Keratinocyte (primary cell): ENCODE measurements around the gene OAF. TPM values are rescaled to one million over a fixed set of nuclear protein-coding genes. Genes with fewer than 3 reads are reported as not detected.

Experiments used
- DNase-seq: peaks from one replicate; pipeline ENCODE4 v3.0.0-alpha.2; 2011; ENCODE audit warnings: low read depth, missing footprints, low spot score
- FAIRE-seq: peaks from 2 replicates; lab custom pipeline; 2011; peaks lifted over from hg19 to GRCh38; lab: Jason Lieb, UNC
- H2AFZ ChIP-seq: 2 replicates; pipeline ENCODE4 v1.6.0; 2012; ENCODE audit warnings: low read length, control low read depth, inconsistent platforms; ENCODE audit not compliant: control insufficient read depth
- H3K27ac ChIP-seq: 2 replicates; pipeline ENCODE4 v1.5.1; 2011; ENCODE audit warnings: low read length; ENCODE audit not compliant: control insufficient read depth, insufficient read depth
- H3K27me3 ChIP-seq: 3 replicates; pipeline ENCODE4 v1.6.0; 2011; ENCODE audit warnings: low read length; ENCODE audit not compliant: control insufficient read depth, insufficient read depth; ENCODE audit errors: extremely low read depth
- H3K36me3 ChIP-seq, 2 experiments: 2 replicates in 1 of 2; 3 replicates in 1 of 2; pipeline ENCODE4 v1.5.1; 2011; ENCODE audit warnings: low read length in 2 of 2, mild to moderate bottlenecking in 1 of 2; ENCODE audit not compliant: control insufficient read depth in 2 of 2, insufficient read depth in 2 of 2; ENCODE audit errors: extremely low read depth in 1 of 2
- H3K4me1 ChIP-seq: 3 replicates; pipeline ENCODE4 v1.5.1; 2011; ENCODE audit warnings: low read length; ENCODE audit not compliant: control insufficient read depth, insufficient read depth; ENCODE audit errors: extremely low read depth
- H3K4me2 ChIP-seq: 3 replicates; pipeline ENCODE4 v1.6.0; 2011; ENCODE audit warnings: low read depth, low read length; ENCODE audit not compliant: control insufficient read depth, insufficient read depth; ENCODE audit errors: extremely low read depth
- H3K4me3 ChIP-seq, 3 experiments: fragments of 200-600 bp in 1 of 3; sonication (generic) in 1 of 3; 2 replicates in 2 of 3; 3 replicates in 1 of 3; pipeline ENCODE4 v1.5.1; 2011 to 2016; ENCODE audit warnings: low read length in 3 of 3, mild to moderate bottlenecking in 3 of 3, control low read depth in 2 of 3, inconsistent platforms in 1 of 3, low read depth in 1 of 3, mixed read lengths in 1 of 3, mixed run types in 1 of 3, moderate library complexity in 1 of 3; ENCODE audit not compliant: control insufficient read depth in 2 of 3, insufficient read depth in 2 of 3; ENCODE audit errors: extremely low read depth in 1 of 3
- H3K79me2 ChIP-seq: 2 replicates; pipeline ENCODE4 v1.6.0; 2012; ENCODE audit warnings: low read length; ENCODE audit not compliant: control insufficient read depth, insufficient read depth
- H3K9ac ChIP-seq: 3 replicates; pipeline ENCODE4 v1.6.0; 2011; ENCODE audit warnings: low read length; ENCODE audit not compliant: control insufficient read depth, insufficient read depth; ENCODE audit errors: extremely low read depth
- H3K9me1 ChIP-seq: 3 replicates; pipeline ENCODE4 v1.6.0; 2011; ENCODE audit warnings: low read length; ENCODE audit not compliant: control insufficient read depth, insufficient read depth; ENCODE audit errors: extremely low read depth
- H3K9me3 ChIP-seq: 2 replicates; pipeline ENCODE4 v1.5.1; 2012; ENCODE audit warnings: low read depth, low read length; ENCODE audit not compliant: control insufficient read depth
- H4K20me1 ChIP-seq: 3 replicates; pipeline ENCODE4 v1.6.0; 2011; ENCODE audit warnings: low read length; ENCODE audit not compliant: control insufficient read depth, insufficient read depth; ENCODE audit errors: extremely low read depth
- EZH2 ChIP-seq: IDR thresholded peaks from one replicate; pipeline ENCODE4 v1.6.1; 2012; ENCODE audit warnings: inconsistent platforms, mild to moderate bottlenecking, low read length, moderate library complexity
- dilution Hi-C: fragments of 300-500 bp; cut with MboI; formaldehyde crosslinking; loops from one replicate; pipeline ENCODE4 v1.7.0; 2020; ENCODE audit warnings: low sequenced_read_pairs; ENCODE audit not compliant: extremely low pct_ligation_motif_present
- polyA plus RNA-seq, 5 experiments: library from polyadenylated mRNA; depleted of rRNA in 3 of 5; stranded (reverse) in 3 of 5; stranded (forward) in 1 of 5; unstranded in 1 of 5; fragments of >200 nt; gene quantifications; 1 replicate in 1 of 5; 2 replicates in 3 of 5; 3 replicates in 1 of 5; pipeline versions ENCODE4 v1.2.1 to v1.2.3, GENCODE V29; 2011 to 2012; ENCODE audit warnings: missing spikeins in 2 of 5, low read depth in 1 of 5, low replicate concordance in 1 of 5
- TF ChIP-seq, protein P1 (sequence below), 3 experiments: IDR thresholded peaks in 1 of 3; conservative IDR thresholded peaks in 1 of 3; optimal IDR thresholded peaks in 1 of 3; 2 replicates in 2 of 3; 3 replicates in 1 of 3; pipeline versions ENCODE3 to v1.5.1; 2011; ENCODE audit warnings: low read length in 3 of 3, mild to moderate bottlenecking in 3 of 3, moderate library complexity in 2 of 3, control low read depth in 1 of 3, inconsistent platforms in 1 of 3; ENCODE audit not compliant: insufficient read depth in 2 of 3; ENCODE audit errors: extremely low read depth in 1 of 3

The OAF gene
- polyA plus RNA-seq, 1 donor (not counting 4 experiments of a cell fraction or from before 2014, with no cell fraction given): 11.2 TPM

DNA sequence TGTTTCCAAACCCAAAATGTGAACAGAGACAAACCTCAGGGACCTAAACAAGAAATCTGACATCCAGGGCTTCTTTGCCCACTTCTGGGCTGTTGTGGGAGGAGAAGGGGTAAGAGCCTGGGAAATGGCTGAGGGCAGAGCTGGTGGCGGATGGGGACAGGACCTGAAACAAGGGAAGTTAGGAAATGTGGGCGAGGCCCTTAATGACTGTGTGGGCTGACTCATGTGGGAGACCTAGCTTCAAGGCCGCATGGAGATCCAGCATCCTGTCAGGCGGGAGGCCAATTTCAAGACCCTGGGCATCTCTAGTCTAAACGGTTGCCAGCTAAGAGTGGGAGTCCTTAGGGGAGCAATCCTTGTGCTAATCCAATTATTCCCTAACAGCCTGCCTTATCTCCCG, 2.1 kb upstream of the OAF start:
- no peaks in the 10 kb centered on the region for H3K79me2 ChIP-seq
- no peak overlapping the region for H3K9ac ChIP-seq
- H4K20me1 ChIP-seq: no peaks in the 10 kb centered on the region
- no peaks in the 10 kb centered on the region for H3K9me3 ChIP-seq
- DNase-seq: no peak
- H3K4me3 ChIP-seq: no peak overlapping the region
- H2AFZ ChIP-seq: peak overlapping the region; percentile 38
- peaks cover 36% of the 10 kb centered on the region for H3K4me1 ChIP-seq
- peak overlapping the region; percentile 10 for H3K27ac ChIP-seq
- FAIRE-seq: peak; percentile 78
- TF ChIP-seq, protein P1, sequence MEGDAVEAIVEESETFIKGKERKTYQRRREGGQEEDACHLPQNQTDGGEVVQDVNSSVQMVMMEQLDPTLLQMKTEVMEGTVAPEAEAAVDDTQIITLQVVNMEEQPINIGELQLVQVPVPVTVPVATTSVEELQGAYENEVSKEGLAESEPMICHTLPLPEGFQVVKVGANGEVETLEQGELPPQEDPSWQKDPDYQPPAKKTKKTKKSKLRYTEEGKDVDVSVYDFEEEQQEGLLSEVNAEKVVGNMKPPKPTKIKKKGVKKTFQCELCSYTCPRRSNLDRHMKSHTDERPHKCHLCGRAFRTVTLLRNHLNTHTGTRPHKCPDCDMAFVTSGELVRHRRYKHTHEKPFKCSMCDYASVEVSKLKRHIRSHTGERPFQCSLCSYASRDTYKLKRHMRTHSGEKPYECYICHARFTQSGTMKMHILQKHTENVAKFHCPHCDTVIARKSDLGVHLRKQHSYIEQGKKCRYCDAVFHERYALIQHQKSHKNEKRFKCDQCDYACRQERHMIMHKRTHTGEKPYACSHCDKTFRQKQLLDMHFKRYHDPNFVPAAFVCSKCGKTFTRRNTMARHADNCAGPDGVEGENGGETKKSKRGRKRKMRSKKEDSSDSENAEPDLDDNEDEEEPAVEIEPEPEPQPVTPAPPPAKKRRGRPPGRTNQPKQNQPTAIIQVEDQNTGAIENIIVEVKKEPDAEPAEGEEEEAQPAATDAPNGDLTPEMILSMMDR (optimal IDR thresholded peaks at IDR 0.05 in 1 of 3, IDR thresholded peaks at IDR 0.05 in 1 of 3, conservative IDR thresholded peaks at IDR 0.05 in 1 of 3; ENCODE audit: extremely low read depth in 1 of 3, insufficient read depth in 2 of 3, low read length in 3 of 3): no peak
- TF ChIP-seq EZH2: no peak
- dilution Hi-C loops: no loop called here
- no peaks in the 10 kb centered on the region for H3K36me3 ChIP-seq
- H3K27me3 ChIP-seq: no peaks in the 10 kb centered on the region
- H3K9me1 ChIP-seq: no peaks in the 10 kb centered on the region
- H3K4me2 ChIP-seq: peak overlapping the region; percentile 27

DNA sequence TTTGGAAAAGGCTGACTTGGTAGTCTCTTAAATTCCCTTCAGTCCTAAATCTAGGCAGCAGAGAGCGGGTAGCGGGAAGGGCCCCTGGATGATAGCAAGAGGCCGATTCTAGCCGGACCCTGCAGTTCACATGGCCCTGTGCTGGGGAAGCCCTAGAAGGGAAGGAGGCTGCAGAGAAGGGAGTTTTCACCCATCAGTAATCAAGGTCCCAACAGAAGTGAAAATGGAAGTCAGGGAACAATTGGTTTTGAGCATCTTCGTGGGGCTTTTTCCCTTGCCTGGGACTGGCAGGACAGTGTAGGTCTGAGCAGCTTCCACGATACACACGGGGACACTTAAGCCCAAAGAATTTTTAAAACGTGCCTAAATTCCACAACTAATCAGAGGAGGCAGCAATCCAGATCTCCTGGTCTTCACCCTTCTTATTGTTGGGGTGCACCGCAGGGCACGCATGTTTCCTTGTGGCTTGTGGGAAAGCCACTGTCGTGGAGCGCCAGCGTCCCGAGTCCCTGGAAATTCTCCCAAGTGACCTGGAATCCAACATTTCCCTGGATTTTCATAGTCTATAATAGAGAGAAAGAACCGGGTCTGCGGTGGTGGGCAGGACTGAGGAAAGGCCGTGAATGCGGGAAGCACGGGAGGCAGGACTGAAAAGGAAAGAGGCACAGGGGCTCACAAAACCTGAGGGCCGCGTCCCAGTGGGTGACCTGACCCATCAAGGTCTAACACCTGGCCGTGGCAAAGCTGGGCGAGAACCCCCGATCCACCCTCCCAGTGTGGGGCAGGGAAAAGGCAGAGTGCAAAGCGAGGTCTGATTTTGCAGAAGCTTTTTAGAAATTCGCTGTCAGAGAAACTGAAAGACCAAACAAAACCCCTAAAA, 846 bp upstream of the OAF start:
- no peaks in the 10 kb centered on the region for H3K9me3 ChIP-seq
- H4K20me1 ChIP-seq: no peaks in the 10 kb centered on the region
- H3K9ac ChIP-seq: peak overlapping the region; percentile 84
- H3K79me2 ChIP-seq: no peaks in the 10 kb centered on the region
- DNase-seq: no peak
- dilution Hi-C loops: no loop called here
- FAIRE-seq: no peak
- TF ChIP-seq, protein P1 (optimal IDR thresholded peaks at IDR 0.05 in 1 of 3, IDR thresholded peaks at IDR 0.05 in 1 of 3, conservative IDR thresholded peaks at IDR 0.05 in 1 of 3; ENCODE audit: extremely low read depth in 1 of 3, insufficient read depth in 2 of 3, low read length in 3 of 3): no peak
- no peak for TF ChIP-seq EZH2
- H3K4me3 ChIP-seq: peak overlapping the region; percentile 67 to 78 (median 73)
- peak overlapping the region; percentile 91 for H2AFZ ChIP-seq
- peaks cover 0 to 2% of the 10 kb centered on the region in 2 experiments for H3K36me3 ChIP-seq
- H3K27ac ChIP-seq: peak overlapping the region; percentile 72
- H3K9me1 ChIP-seq: no peaks in the 10 kb centered on the region
- no peaks in the 10 kb centered on the region for H3K27me3 ChIP-seq
- peaks cover 34% of the 10 kb centered on the region for H3K4me1 ChIP-seq
- peak overlapping the region; percentile 98 for H3K4me2 ChIP-seq
